ENCODE results near the gene MAD2L2. TPM values are rescaled to one million over a fixed set of nuclear protein-coding genes. Genes with fewer than 3 reads are reported as not detected.

MAD2L2 gene
- total RNA-seq, 6 experiments from 2014 or later: 18.0 to 66.4 (median 29.7) TPM

DNA sequence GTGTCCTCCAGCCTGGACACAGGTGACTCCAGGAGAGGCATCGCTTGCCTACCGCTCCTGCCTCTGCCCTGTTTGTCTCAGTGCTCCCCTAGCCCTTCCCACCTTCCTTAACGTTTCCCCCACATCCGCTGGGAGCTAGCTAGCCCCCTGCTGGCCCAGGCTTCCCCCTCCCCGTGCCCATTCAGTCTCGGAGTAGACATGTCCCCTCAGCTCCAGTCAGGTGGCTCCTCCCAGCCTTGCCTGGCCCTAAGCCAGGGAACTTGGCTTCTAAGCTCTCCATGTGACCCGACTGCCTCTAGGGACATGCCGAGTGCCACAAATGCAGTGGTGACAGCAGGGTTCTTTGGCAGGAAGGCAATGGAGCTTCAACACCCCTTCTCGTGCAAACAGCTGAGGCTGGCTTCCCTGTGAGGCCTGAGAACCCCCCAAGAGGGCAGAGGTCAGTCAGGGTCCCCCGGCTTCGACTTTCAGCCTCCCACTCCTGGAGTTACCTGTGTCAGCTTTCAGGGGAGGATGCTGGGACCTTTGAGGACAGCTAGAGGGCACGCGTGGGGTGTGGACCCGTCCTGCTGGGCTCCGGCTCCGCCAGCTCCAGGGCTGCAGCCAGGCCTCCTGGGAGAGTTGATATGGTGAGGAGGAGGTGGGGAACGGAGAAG is 26.8 kb upstream of the MAD2L2 start:
- no peak for TF ChIP-seq POLR2A (IDR thresholded peaks at IDR 0.05)
- TF ChIP-seq, protein P1, sequence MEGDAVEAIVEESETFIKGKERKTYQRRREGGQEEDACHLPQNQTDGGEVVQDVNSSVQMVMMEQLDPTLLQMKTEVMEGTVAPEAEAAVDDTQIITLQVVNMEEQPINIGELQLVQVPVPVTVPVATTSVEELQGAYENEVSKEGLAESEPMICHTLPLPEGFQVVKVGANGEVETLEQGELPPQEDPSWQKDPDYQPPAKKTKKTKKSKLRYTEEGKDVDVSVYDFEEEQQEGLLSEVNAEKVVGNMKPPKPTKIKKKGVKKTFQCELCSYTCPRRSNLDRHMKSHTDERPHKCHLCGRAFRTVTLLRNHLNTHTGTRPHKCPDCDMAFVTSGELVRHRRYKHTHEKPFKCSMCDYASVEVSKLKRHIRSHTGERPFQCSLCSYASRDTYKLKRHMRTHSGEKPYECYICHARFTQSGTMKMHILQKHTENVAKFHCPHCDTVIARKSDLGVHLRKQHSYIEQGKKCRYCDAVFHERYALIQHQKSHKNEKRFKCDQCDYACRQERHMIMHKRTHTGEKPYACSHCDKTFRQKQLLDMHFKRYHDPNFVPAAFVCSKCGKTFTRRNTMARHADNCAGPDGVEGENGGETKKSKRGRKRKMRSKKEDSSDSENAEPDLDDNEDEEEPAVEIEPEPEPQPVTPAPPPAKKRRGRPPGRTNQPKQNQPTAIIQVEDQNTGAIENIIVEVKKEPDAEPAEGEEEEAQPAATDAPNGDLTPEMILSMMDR (IDR thresholded peaks at IDR 0.05): no peak
- 31% methylated on average over 14 of the region's 17 CpGs for WGBS (ENCODE audit: insufficient coverage, low coverage, low lambda C conversion rate, missing lambda C conversion rate)
- H3K36me3 ChIP-seq: no peaks in the 10 kb centered on the region
- H3K27ac ChIP-seq: no peak overlapping the region
- H3K27me3 ChIP-seq: no peaks in the 10 kb centered on the region
- DNase-seq (peak; percentile 77 to 84 (median 81)), ATAC-seq (peak; percentile 74 to 90 (median 85))
- intact Hi-C loops (cut with DNase I): no loop called here
- no peaks in the 10 kb centered on the region for H3K4me1 ChIP-seq
- no peaks in the 10 kb centered on the region for H3K9me3 ChIP-seq
- H3K4me3 ChIP-seq: no peak overlapping the region

GRCh38 chr1:11706292-11706691 is 25.3 kb upstream of the MAD2L2 start:
- H3K9me3 ChIP-seq: no peaks in the 10 kb centered on the region
- WGBS (ENCODE audit: insufficient coverage, low coverage, low lambda C conversion rate, missing lambda C conversion rate): 40% methylated on average over 1 of the region's 14 CpGs
- TF ChIP-seq, protein P1 (IDR thresholded peaks at IDR 0.05): no peak
- TF ChIP-seq POLR2A (IDR thresholded peaks at IDR 0.05): no peak
- DNase-seq: no peak
- no peaks in the 10 kb centered on the region for H3K4me1 ChIP-seq
- no peaks in the 10 kb centered on the region for H3K36me3 ChIP-seq
- H3K27ac ChIP-seq: no peak overlapping the region
- intact Hi-C loops (cut with DNase I): no loop called here
- no peaks in the 10 kb centered on the region for H3K27me3 ChIP-seq
- no peak overlapping the region for H3K4me3 ChIP-seq
- no peak for ATAC-seq

GRCh38 chr1:11705596-11705995 is 24.6 kb upstream of the MAD2L2 start:
- DNase-seq (no peak), ATAC-seq (no peak)
- Histone ChIP-seq H3K4me3 (no peak overlapping the region), H3K4me1 (no peaks in the 10 kb centered on the region), H3K27me3 (no peaks in the 10 kb centered on the region), H3K9me3 (no peaks in the 10 kb centered on the region), H3K36me3 (no peaks in the 10 kb centered on the region), H3K27ac (no peak overlapping the region)
- WGBS (ENCODE audit: insufficient coverage, low coverage, low lambda C conversion rate, missing lambda C conversion rate): 60% methylated on average over 1 of the region's 9 CpGs
- no peak for TF ChIP-seq POLR2A (IDR thresholded peaks at IDR 0.05)
- TF ChIP-seq, protein P1 (IDR thresholded peaks at IDR 0.05): no peak
- intact Hi-C loops (cut with DNase I): no loop called here

DNA sequence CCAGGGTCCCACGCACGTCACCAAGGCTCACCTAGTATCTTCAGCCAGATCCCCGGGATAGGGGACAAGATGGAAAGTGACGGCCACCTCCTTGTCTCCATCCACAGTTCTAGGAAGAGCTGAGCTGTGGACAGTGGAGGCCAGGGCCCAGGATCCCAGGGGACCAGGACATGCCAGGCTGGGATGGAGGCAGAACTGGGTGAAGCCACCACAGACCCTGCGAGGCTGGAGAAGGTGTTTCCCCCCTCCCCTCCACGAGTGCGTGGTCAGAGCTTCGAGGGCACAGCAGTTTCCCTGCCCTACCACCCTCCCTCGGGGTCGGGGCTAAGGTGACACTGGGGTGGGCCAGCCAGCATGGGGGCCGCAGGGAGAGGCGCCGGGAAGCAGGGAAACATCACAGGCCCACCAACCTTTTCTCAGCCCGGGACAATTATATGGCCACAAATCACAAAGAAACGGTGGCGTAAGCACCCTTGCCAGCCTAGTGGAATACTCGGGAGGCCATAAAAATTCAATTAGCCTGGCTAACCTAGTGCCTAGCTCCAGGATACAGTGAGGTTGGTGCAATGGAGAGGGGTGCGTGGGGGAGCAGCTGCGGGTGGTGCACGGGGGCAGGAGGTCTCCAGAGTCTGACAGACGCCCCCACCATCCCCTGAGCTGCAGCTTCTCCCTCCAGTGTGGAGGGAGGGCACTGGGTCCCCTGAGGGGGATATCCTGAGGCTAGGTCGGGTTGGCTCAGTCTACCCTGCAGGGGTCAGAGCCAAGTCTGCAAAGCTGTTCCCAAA is 23.9 kb upstream of the MAD2L2 start:
- no peak for DNase-seq
- intact Hi-C loops (cut with DNase I): no loop called here
- Histone ChIP-seq H3K36me3 (no peaks in the 10 kb centered on the region), H3K9me3 (no peaks in the 10 kb centered on the region), H3K4me1 (no peaks in the 10 kb centered on the region), H3K27ac (no peak overlapping the region), H3K27me3 (no peaks in the 10 kb centered on the region), H3K4me3 (no peak overlapping the region)
- no peak for ATAC-seq
- no peak for TF ChIP-seq POLR2A (IDR thresholded peaks at IDR 0.05)
- TF ChIP-seq, protein P1 (IDR thresholded peaks at IDR 0.05): no peak
- 69% methylated on average over 14 of the region's 22 CpGs for WGBS (ENCODE audit: insufficient coverage, low coverage, low lambda C conversion rate, missing lambda C conversion rate)

Measured in right lobe of liver (tissue), 6 donors.